GM12878 (cell line): Measurements from ENCODE around the gene AGBL2.

Source experiments
- CEBPB ChIP-seq, 2 experiments: fragments of 150-350 bp in 1 of 2; IDR thresholded peaks; 2 replicates each; pipeline ENCODE4 v1.6.1; 2012 to 2014; ENCODE audit warnings: low read depth in 2 of 2, low read length in 2 of 2, borderline replicate concordance in 1 of 2, inconsistent platforms in 1 of 2
- CREB1 ChIP-seq: IDR thresholded peaks from 2 replicates; pipeline ENCODE4 v1.6.1; 2012; ENCODE audit warnings: low read depth, mild to moderate bottlenecking, inconsistent platforms
- EZH2 ChIP-seq: IDR thresholded peaks from 2 replicates; pipeline ENCODE4 v1.6.1; 2012; ENCODE audit warnings: low read depth, mild to moderate bottlenecking, control low read depth, inconsistent platforms, low read length, borderline replicate concordance; ENCODE audit not compliant: control insufficient read depth
- RAD51 ChIP-seq: fragments of 450-650 bp; IDR thresholded peaks from 2 replicates; pipeline ENCODE4 v1.6.1; 2016; ENCODE audit warnings: moderate library complexity, mild to moderate bottlenecking, inconsistent platforms
- RBBP5 ChIP-seq: fragments of 200-600 bp; sonication (generic); conservative IDR thresholded peaks from 2 replicates; pipeline ENCODE4 v1.6.1; 2016
- ZNF274 ChIP-seq: IDR thresholded peaks from one replicate; pipeline ENCODE4 v1.8.0; 2011; ENCODE audit not compliant: insufficient read length, insufficient read depth
- TF ChIP-seq, protein P1 (sequence below): fragments of 450-650 bp; IDR thresholded peaks from 2 replicates; pipeline ENCODE4 v1.6.1; 2016; ENCODE audit warnings: mild to moderate bottlenecking, moderate library complexity, borderline replicate concordance
- TF ChIP-seq, protein P2 (sequence below), 3 experiments: IDR thresholded peaks in 2 of 3; conservative IDR thresholded peaks in 1 of 3; 2 replicates each; pipeline ENCODE4 v1.5.1; 2011; ENCODE audit warnings: low read depth in 3 of 3, low read length in 3 of 3, mild to moderate bottlenecking in 3 of 3, control low read depth in 2 of 3, moderate library complexity in 2 of 3, inconsistent platforms in 1 of 3, mixed read lengths in 1 of 3; ENCODE audit not compliant: control insufficient read depth in 2 of 3, insufficient read depth in 1 of 3; ENCODE audit errors: extremely low read depth in 1 of 3
- TF ChIP-seq, protein P3 (sequence below): fragments of 450-650 bp; IDR thresholded peaks from 2 replicates; pipeline ENCODE4 v1.6.1; 2017; ENCODE audit warnings: mild to moderate bottlenecking, low read depth, inconsistent platforms; ENCODE audit not compliant: poor library complexity, severe bottlenecking

DNA sequence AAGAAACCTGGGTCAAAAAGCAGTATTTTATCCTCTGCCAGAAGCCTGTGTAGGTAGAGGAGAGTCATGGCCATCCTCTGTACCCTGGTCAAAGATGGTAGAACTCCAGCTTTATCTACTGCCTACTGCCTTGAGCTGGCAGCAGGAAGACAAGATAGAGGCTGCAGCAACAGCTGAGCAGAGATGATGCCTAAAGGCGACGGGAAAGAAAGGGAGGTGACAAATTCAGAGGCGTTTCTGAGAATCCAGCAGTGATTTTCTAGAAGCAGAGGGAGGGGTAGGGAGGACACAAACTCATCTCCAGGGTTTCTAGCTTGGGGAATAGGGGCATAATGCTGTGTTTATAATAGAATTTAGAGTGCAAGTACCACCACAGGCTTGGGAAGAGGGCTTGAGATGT, 105.5 kb downstream of the AGBL2 start:
- TF ChIP-seq RAD51 (no peak), CEBPB (IDR thresholded peaks at IDR 0.05; ENCODE audit: borderline replicate concordance in 1 of 2, low read depth in 2 of 2, low read length in 2 of 2) (no peak), EZH2 (no peak), ZNF274 (no peak), CREB1 (no peak), RBBP5 (no peak)
- TF ChIP-seq, protein P1, sequence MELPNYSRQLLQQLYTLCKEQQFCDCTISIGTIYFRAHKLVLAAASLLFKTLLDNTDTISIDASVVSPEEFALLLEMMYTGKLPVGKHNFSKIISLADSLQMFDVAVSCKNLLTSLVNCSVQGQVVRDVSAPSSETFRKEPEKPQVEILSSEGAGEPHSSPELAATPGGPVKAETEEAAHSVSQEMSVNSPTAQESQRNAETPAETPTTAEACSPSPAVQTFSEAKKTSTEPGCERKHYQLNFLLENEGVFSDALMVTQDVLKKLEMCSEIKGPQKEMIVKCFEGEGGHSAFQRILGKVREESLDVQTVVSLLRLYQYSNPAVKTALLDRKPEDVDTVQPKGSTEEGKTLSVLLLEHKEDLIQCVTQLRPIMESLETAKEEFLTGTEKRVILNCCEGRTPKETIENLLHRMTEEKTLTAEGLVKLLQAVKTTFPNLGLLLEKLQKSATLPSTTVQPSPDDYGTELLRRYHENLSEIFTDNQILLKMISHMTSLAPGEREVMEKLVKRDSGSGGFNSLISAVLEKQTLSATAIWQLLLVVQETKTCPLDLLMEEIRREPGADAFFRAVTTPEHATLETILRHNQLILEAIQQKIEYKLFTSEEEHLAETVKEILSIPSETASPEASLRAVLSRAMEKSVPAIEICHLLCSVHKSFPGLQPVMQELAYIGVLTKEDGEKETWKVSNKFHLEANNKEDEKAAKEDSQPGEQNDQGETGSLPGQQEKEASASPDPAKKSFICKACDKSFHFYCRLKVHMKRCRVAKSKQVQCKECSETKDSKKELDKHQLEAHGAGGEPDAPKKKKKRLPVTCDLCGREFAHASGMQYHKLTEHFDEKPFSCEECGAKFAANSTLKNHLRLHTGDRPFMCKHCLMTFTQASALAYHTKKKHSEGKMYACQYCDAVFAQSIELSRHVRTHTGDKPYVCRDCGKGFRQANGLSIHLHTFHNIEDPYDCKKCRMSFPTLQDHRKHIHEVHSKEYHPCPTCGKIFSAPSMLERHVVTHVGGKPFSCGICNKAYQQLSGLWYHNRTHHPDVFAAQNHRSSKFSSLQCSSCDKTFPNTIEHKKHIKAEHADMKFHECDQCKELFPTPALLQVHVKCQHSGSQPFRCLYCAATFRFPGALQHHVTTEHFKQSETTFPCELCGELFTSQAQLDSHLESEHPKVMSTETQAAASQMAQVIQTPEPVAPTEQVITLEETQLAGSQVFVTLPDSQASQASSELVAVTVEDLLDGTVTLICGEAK, result no peak
- TF ChIP-seq, protein P2, sequence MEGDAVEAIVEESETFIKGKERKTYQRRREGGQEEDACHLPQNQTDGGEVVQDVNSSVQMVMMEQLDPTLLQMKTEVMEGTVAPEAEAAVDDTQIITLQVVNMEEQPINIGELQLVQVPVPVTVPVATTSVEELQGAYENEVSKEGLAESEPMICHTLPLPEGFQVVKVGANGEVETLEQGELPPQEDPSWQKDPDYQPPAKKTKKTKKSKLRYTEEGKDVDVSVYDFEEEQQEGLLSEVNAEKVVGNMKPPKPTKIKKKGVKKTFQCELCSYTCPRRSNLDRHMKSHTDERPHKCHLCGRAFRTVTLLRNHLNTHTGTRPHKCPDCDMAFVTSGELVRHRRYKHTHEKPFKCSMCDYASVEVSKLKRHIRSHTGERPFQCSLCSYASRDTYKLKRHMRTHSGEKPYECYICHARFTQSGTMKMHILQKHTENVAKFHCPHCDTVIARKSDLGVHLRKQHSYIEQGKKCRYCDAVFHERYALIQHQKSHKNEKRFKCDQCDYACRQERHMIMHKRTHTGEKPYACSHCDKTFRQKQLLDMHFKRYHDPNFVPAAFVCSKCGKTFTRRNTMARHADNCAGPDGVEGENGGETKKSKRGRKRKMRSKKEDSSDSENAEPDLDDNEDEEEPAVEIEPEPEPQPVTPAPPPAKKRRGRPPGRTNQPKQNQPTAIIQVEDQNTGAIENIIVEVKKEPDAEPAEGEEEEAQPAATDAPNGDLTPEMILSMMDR (IDR thresholded peaks at IDR 0.05 in 2 of 3, conservative IDR thresholded peaks at IDR 0.05 in 1 of 3; ENCODE audit: control insufficient read depth in 2 of 3, extremely low read depth in 1 of 3, insufficient read depth in 1 of 3, low read depth in 3 of 3, low read length in 3 of 3), result no peak
- TF ChIP-seq, protein P3, sequence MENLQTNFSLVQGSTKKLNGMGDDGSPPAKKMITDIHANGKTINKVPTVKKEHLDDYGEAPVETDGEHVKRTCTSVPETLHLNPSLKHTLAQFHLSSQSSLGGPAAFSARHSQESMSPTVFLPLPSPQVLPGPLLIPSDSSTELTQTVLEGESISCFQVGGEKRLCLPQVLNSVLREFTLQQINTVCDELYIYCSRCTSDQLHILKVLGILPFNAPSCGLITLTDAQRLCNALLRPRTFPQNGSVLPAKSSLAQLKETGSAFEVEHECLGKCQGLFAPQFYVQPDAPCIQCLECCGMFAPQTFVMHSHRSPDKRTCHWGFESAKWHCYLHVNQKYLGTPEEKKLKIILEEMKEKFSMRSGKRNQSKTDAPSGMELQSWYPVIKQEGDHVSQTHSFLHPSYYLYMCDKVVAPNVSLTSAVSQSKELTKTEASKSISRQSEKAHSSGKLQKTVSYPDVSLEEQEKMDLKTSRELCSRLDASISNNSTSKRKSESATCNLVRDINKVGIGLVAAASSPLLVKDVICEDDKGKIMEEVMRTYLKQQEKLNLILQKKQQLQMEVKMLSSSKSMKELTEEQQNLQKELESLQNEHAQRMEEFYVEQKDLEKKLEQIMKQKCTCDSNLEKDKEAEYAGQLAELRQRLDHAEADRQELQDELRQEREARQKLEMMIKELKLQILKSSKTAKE, result no peak
